H1 (cell line): ENCODE results near the gene CHST11. TPM values are rescaled to one million over a fixed set of nuclear protein-coding genes. Genes with fewer than 3 reads are reported as not detected.

Experiments
- CBX5 ChIP-seq: fragments of 300-800, 300-1000 bp; sonication (generic); IDR thresholded peaks from 2 replicates; pipeline ENCODE4 v1.7.1; 2016; ENCODE audit warnings: antibody characterized with exemption, low read length, low read depth
- POLR2A ChIP-seq, 2 experiments: IDR thresholded peaks; 1 replicate in 1 of 2; 2 replicates in 1 of 2; pipeline ENCODE4 v1.6.1; 2011; ENCODE audit warnings: low read depth in 2 of 2, low read length in 2 of 2, mild to moderate bottlenecking in 2 of 2; ENCODE audit errors: control extremely low read depth in 1 of 2
- POLR2AphosphoS5 ChIP-seq: IDR thresholded peaks from 2 replicates; pipeline ENCODE4 v1.6.1; 2011; ENCODE audit warnings: low read depth, low read length
- RXRA ChIP-seq: IDR thresholded peaks from 2 replicates; pipeline ENCODE4 v1.6.1; 2011; ENCODE audit warnings: low read depth, mild to moderate bottlenecking, low read length, moderate library complexity; ENCODE audit not compliant: insufficient read depth
- SAP30 ChIP-seq: fragments of 300-600 bp; sonication (generic); IDR thresholded peaks from 2 replicates; pipeline ENCODE4 v1.7.1; 2012; ENCODE audit warnings: low read length, moderate library complexity, mild to moderate bottlenecking, inconsistent platforms; ENCODE audit not compliant: insufficient read depth, insufficient replicate concordance
- SIN3A ChIP-seq, 2 experiments: IDR thresholded peaks in 1 of 2; conservative IDR thresholded peaks in 1 of 2; 2 replicates each; pipeline ENCODE4 v1.6.1; 2011 to 2012; ENCODE audit warnings: low read length in 2 of 2, improper control_type of control experiment in 1 of 2, low read depth in 1 of 2, mild to moderate bottlenecking in 1 of 2
- TAF7 ChIP-seq: optimal IDR thresholded peaks from 2 replicates; pipeline ENCODE3; 2011; ENCODE audit warnings: low read depth, mild to moderate bottlenecking, inconsistent platforms, low read length, moderate library complexity, borderline replicate concordance
- TBP ChIP-seq: IDR thresholded peaks from 2 replicates; pipeline ENCODE4 v1.6.1; 2011; ENCODE audit warnings: low read depth, low read length, improper control_type of control experiment
- polyA plus RNA-seq, 7 experiments: library from polyadenylated mRNA; depleted of rRNA in 3 of 7; stranded (reverse) in 5 of 7; unstranded in 2 of 7; fragments of >200 nt in 5 of 7; fragments of 200-250 nt in 2 of 7; gene quantifications; 1 replicate in 5 of 7; 2 replicates in 1 of 7; 4 replicates in 1 of 7; pipeline versions ENCODE4 v1.2.1 to v1.2.3, GENCODE V29; 2011 to 2013; ENCODE audit warnings: missing spikeins in 2 of 7, mixed read lengths in 2 of 7
- total RNA-seq: library from RNA; stranded (reverse); fragmentation: NEBNext Ultra II Directional; extraction: Animal tissue kit (Norgen Biotek cat#: 25700); gene quantifications from 2 replicates; pipeline ENCODE4 v1.2.1, GENCODE V29; 2021

CHST11 gene
- total and polyA plus RNA-seq, 2 of the 8 experiments (the other 6 are each of a cell fraction or from before 2014, with no cell fraction given) = 14.4 to 20.8 TPM

GRCh38 chr12:104579718-104580495, 123.2 kb downstream of the CHST11 start (continued):
- TF ChIP-seq SIN3A (conservative IDR thresholded peaks at IDR 0.05 in 1 of 2, IDR thresholded peaks at IDR 0.05 in 1 of 2; ENCODE audit: low read depth in 1 of 2, low read length in 2 of 2) (no peak), TBP (no peak), TAF7 (no peak), POLR2AphosphoS5 (no peak), CBX5 (no peak), RXRA (no peak), SAP30 (no peak), POLR2A (IDR thresholded peaks at IDR 0.05; ENCODE audit: control extremely low read depth in 1 of 2, low read depth in 2 of 2, low read length in 2 of 2) (no peak)
- TF ChIP-seq, all 59 proteins: peak for 0
